Lower leg skin (tissue), 3 donors: Measurements from ENCODE around the gene ABCC1.

Experiments
- CTCF ChIP-seq, 3 donors: fragments of 450-650 bp; IDR thresholded peaks; one replicate each; pipeline ENCODE4 v1.5.1; 2016; ENCODE audit warnings: antibody characterized with exemption in 3 of 3, mild to moderate bottlenecking in 3 of 3, moderate library complexity in 2 of 3
- POLR2A ChIP-seq, 2 donors: fragments of 450-650 bp; IDR thresholded peaks; one replicate each; pipeline ENCODE4 v1.6.1; 2016 to 2017; ENCODE audit warnings: antibody characterized with exemption in 2 of 2, mild to moderate bottlenecking in 1 of 2, moderate library complexity in 1 of 2

GRCh38 chr16:16131204-16131603 lies 181.8 kb downstream of the ABCC1 start:
- TF ChIP-seq POLR2A (IDR thresholded peaks at IDR 0.05) (no peak), CTCF (IDR thresholded peaks at IDR 0.05) (no peak)
